GM21786 (cell line): Measurements from ENCODE around the gene LARP1B.
"Not testable (repeated sequence)": the region's sequence is repeated elsewhere in the genome, so short reads cannot be mapped to it uniquely, and the experiment has no call there.

Source experiments
- ATAC-seq: cut with Tn5 transposase; IDR thresholded peaks from one replicate; pipeline ENCODE4 v1.9.1; 2021; ENCODE audit not compliant: unreplicated experiment

Gene LARP1B

GRCh38 chr4:128134925-128135324, 73.8 kb downstream of the LARP1B start:
- no peak for ATAC-seq

- ATAC-seq: no peak
These were observed 74.3 kb downstream of the LARP1B start for GRCh38 chr4:128135391-128135790.

- no peak for ATAC-seq
These were observed 80.8 kb downstream of the LARP1B start for GRCh38 chr4:128141866-128142265.

- no peak for ATAC-seq
These were observed 84.6 kb downstream of the LARP1B start for GRCh38 chr4:128145727-128146126.

- no peak for ATAC-seq
These were observed 92.7 kb downstream of the LARP1B start for GRCh38 chr4:128153800-128154199.

GRCh38 chr4:128155231-128155855, 94.2 kb downstream of the LARP1B start:
- ATAC-seq: no peak

- ATAC-seq: no peak
These were observed 94.9 kb downstream of the LARP1B start for GRCh38 chr4:128155874-128156456.

GRCh38 chr4:128156472-128156871, 95.4 kb downstream of the LARP1B start:
- ATAC-seq: not testable (repeated sequence)

- no peak for ATAC-seq
These were observed 97.8 kb downstream of the LARP1B start for GRCh38 chr4:128158894-128159293.

- no peak for ATAC-seq
These were observed 98.9 kb downstream of the LARP1B start for GRCh38 chr4:128159967-128160366.

GRCh38 chr4:128161138-128161537, 100.0 kb downstream of the LARP1B start:
- ATAC-seq: no peak

GRCh38 chr4:128162434-128162833, 101.3 kb downstream of the LARP1B start:
- ATAC-seq: no peak

GRCh38 chr4:128163177-128164117, 102.3 kb downstream of the LARP1B start:
- no peak for ATAC-seq

GRCh38 chr4:128166982-128167381, 105.9 kb downstream of the LARP1B start:
- ATAC-seq: no peak

- no peak for ATAC-seq
These were observed 107.6 kb downstream of the LARP1B start for GRCh38 chr4:128168701-128169100.

- no peak for ATAC-seq
These were observed 108.1 kb downstream of the LARP1B start for GRCh38 chr4:128169245-128169644.

GRCh38 chr4:128176643-128177042, 115.5 kb downstream of the LARP1B start:
- ATAC-seq: no peak

GRCh38 chr4:128177498-128177897, 116.4 kb downstream of the LARP1B start:
- ATAC-seq: no peak

GRCh38 chr4:128186623-128187022, 125.5 kb downstream of the LARP1B start:
- no peak for ATAC-seq

- peak; percentile 100 for ATAC-seq
These were observed 130.1 kb downstream of the LARP1B start for GRCh38 chr4:128191115-128191781.
